Heart right ventricle (tissue), 16 donors: ENCODE results near the gene PCDHB13. TPM values are rescaled to one million over a fixed set of nuclear protein-coding genes. Genes with fewer than 3 reads are reported as not detected.
"Not testable (repeated sequence)": the region's sequence is repeated elsewhere in the genome, so short reads cannot be mapped to it uniquely, and the experiment has no call there.

Source experiments
- ATAC-seq, 8 donors: fragments of 200-7000 bp; cut with Tn5 transposase; one replicate each; pipeline ENCODE4 v1.9.1; 2020; ENCODE audit warnings: mild to moderate bottlenecking in 8 of 8, moderate library complexity in 8 of 8, moderate number of reproducible peaks in 1 of 8
- DNase-seq, 2 donors: peaks; one replicate each; pipeline ENCODE4 v3.0.0-alpha.2; 2020
- H3K27ac ChIP-seq, 10 donors: fragments of 200-600 bp; sonication (generic) in 2 of 10; one replicate each; pipeline versions ENCODE4 v1.5.0 to v1.8.0; 2020 to 2022; ENCODE audit warnings: mild to moderate bottlenecking in 3 of 10
- H3K27me3 ChIP-seq, 7 donors: fragments of 200-600 bp; one replicate each; pipeline ENCODE4 v1.8.0; 2021 to 2022; ENCODE audit warnings: mild to moderate bottlenecking in 2 of 7
- H3K36me3 ChIP-seq, 9 donors: fragments of 200-600 bp; sonication (generic) in 1 of 9; one replicate each; pipeline versions ENCODE4 v1.5.0 to v1.8.0; 2020 to 2022; ENCODE audit warnings: mild to moderate bottlenecking in 2 of 9
- H3K4me1 ChIP-seq, 9 donors: fragments of 200-600 bp; sonication (generic) in 1 of 9; one replicate each; pipeline versions ENCODE4 v1.5.0 to v1.8.0; 2020 to 2022; ENCODE audit warnings: mild to moderate bottlenecking in 4 of 9
- H3K4me3 ChIP-seq, 10 donors: fragments of 200-600 bp; sonication (generic) in 2 of 10; one replicate each; pipeline versions ENCODE4 v1.5.0 to v1.8.0; 2020 to 2022; ENCODE audit warnings: mild to moderate bottlenecking in 7 of 10, moderate library complexity in 2 of 10
- H3K9me3 ChIP-seq, 11 donors: fragments of 200-600 bp in 10 of 11; sonication (generic) in 2 of 11; one replicate each; pipeline versions ENCODE4 v1.5.0 to v1.8.0; 2013 to 2022; ENCODE audit warnings: mild to moderate bottlenecking in 2 of 11, control low read depth in 1 of 11, moderate library complexity in 1 of 11
- WGBS, 2 donors: extraction: QIAGEN DNeasy Blood & Tissue Kit; methylation state at CpG; one replicate each; pipeline ENCODE4 v1.1.7; 2013; ENCODE audit warnings: inconsistent platforms in 1 of 2; 5-methylcytosine and 5-hydroxymethylcytosine counted together
- intact Hi-C, 10 donors: fragments of 100-400 bp; cut with DNase I; formaldehyde crosslinking; loops; one replicate each; pipeline versions ENCODE4 v1.11.1 to v1.14.2; 2022
- long read RNA-seq, 3 donors: library from polyadenylated mRNA; unstranded; transcript quantifications; one replicate each; pipeline ENCODE4 v2.0.0, GENCODE V29; 2020 to 2021
- polyA plus RNA-seq, 2 donors: library from polyadenylated mRNA; stranded (reverse); fragments of 200-250 nt; gene quantifications; one replicate each; pipeline ENCODE4 v1.2.3, GENCODE V29; 2013
- total RNA-seq, 10 donors: library from RNA; stranded (reverse); fragmentation: NEBNext Ultra II Directional in 3 of 10; extraction: Animal tissue kit (Norgen Biotek cat#: 25700) in 3 of 10; gene quantifications; one replicate each; pipeline versions ENCODE4 v1.2.1 to v1.2.4, GENCODE V29; 2021 to 2023
- TF ChIP-seq, protein P1 (sequence below), 9 donors: fragments of 200-600 bp; sonication (generic) in 2 of 9; IDR thresholded peaks; one replicate each; pipeline versions ENCODE4 v1.5.0 to v1.8.0; 2021 to 2022; ENCODE audit warnings: antibody characterized with exemption in 9 of 9, mild to moderate bottlenecking in 5 of 9, moderate library complexity in 1 of 9
- donor health status: Arrhythmogenic right ventricular cardiomyopathy.
- donor health status: ischemic (EF 13 %, LVEDD 7.1; RV severe dilation, severe dysfunction).
- donor health status: healthy with polysubstance abuse.
- donor health status: DM: no; HTN: yes; CAD: no.
- donor health status: DM: no; HTN: no; CAD: no.
- donor health status: ischemic (EF 25% LVEDD 6.9; RV normal size, moderate dysfunction).
- donor health status: ischemic (EF 25% LVEDD 5.7; RV mildly dilated, moderate dysfunction).
- donor health status: healthy.
- donor health status: DM: yes; HTN: yes; CAD: no.
- donor health status: Ischemic cardiomyopathy.
- donor health status: ischemic (EF 35%, LVEDD 5.7; RV mildly dilated, moderate dysfunction).
- donor health status: nonischemic (EF 11% LVEDD 7.7; RV severe dilation, severe dysfunction).
- donor health status: DM: yes; HTN: yes; CAD: no.
- donor health status: PGD.
- donor health status: ischemic (EF 29% LVEDD 5.4; RV normal size, mild dysfunction).
- donor health status: nonischemic (EF 23%, LVEDD 6.1; RV moderate dilation, normal function).

Gene PCDHB13
- total RNA-seq, result 1 to 10 TPM; 2.7 to 5.4 (median 3.6) TPM
- polyA plus RNA-seq, result 1 to 10 TPM; 1.0 to 1.3 TPM
- long read RNA-seq, donor 1, full-length matches to known transcripts, result 1 of 1 reads
- long read RNA-seq, donor 1, partial matches to known transcripts, result 0 of 1 reads
- long read RNA-seq, donor 1, other reads (novel, unspliced or antisense), result 0 of 1 reads
- long read RNA-seq, donor 2, full-length matches to known transcripts, result 3 of 3 reads
- long read RNA-seq, donor 2, partial matches to known transcripts, result 0 of 3 reads
- long read RNA-seq, donor 2, other reads (novel, unspliced or antisense), result 0 of 3 reads
- long read RNA-seq, donor 3, full-length matches to known transcripts, result 7 of 7 reads
- long read RNA-seq, donor 3, partial matches to known transcripts, result 0 of 7 reads
- long read RNA-seq, donor 3, other reads (novel, unspliced or antisense), result 0 of 7 reads

DNA sequence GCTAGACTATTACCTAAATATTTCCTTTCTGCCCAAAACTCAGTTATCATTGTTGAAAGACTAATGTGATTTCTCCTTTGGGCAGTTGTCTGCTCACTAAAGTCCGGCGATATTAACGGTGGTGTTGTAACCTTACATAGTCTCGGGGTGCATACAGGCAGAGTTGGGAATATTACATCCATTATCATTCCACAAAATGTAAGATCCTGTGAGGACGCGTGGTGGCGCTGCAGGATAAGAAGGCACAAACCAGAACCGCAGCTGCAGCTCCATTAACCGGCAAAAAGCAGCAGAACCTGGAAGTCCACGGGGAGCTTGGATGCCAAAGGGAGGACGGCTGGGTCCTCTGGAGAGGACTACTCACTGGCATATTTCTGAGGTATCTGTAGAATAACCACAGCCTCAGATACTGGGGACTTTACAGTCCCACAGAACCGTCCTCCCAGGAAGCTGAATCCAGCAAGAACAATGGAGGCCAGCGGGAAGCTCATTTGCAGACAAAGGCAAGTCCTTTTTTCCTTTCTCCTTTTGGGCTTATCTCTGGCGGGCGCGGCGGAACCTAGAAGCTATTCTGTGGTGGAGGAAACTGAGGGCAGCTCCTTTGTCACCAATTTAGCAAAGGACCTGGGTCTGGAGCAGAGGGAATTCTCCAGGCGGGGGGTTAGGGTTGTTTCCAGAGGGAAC, at the start of gene PCDHB13:
TSS of gene PCDHB13 (plus strand) at position 264 of the 684 bp plus-strand sequence. CDS start at position 469, 205 bp downstream.
- Histone ChIP-seq H3K36me3 (peaks cover 0 to 18% (median 0%) of the 10 kb centered on the region in 9 donors), H3K27ac (peak within 1 kb of the TSS in 1 of 10 donors; percentile 34), H3K9me3 (peaks cover 0 to 93% (median 53%) of the 10 kb centered on the region in 11 donors), H3K4me3 (peak within 1 kb of the TSS in 9 of 10 donors; percentile 16 to 46 (median 38)), H3K27me3 (peaks cover 0 to 32% (median 10%) of the 10 kb centered on the region in 7 donors)
- intact Hi-C loops, result loop anchor here in 4 of 10 donors (10.0 kb wide), 2 partner anchors 201 to 351 kb away; partner anchors contain the start of genes PCDHGA10 (in 1 of the 4) and PCDHGB7 (in 1 of the 4)
- ATAC-seq (peak; percentile 49 to 91 (median 81)), DNase-seq (peak; percentile 42 to 58)
- 4 to 12% methylated on average over 13 of the region's 18 CpGs for WGBS, 2 donors
- H3K4me1 ChIP-seq, result not testable (repeated sequence)
- TF ChIP-seq, protein P1, sequence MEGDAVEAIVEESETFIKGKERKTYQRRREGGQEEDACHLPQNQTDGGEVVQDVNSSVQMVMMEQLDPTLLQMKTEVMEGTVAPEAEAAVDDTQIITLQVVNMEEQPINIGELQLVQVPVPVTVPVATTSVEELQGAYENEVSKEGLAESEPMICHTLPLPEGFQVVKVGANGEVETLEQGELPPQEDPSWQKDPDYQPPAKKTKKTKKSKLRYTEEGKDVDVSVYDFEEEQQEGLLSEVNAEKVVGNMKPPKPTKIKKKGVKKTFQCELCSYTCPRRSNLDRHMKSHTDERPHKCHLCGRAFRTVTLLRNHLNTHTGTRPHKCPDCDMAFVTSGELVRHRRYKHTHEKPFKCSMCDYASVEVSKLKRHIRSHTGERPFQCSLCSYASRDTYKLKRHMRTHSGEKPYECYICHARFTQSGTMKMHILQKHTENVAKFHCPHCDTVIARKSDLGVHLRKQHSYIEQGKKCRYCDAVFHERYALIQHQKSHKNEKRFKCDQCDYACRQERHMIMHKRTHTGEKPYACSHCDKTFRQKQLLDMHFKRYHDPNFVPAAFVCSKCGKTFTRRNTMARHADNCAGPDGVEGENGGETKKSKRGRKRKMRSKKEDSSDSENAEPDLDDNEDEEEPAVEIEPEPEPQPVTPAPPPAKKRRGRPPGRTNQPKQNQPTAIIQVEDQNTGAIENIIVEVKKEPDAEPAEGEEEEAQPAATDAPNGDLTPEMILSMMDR (IDR thresholded peaks at IDR 0.05), result peak in 8 of 9 donors; percentile 13 to 61 (median 47)

DNA sequence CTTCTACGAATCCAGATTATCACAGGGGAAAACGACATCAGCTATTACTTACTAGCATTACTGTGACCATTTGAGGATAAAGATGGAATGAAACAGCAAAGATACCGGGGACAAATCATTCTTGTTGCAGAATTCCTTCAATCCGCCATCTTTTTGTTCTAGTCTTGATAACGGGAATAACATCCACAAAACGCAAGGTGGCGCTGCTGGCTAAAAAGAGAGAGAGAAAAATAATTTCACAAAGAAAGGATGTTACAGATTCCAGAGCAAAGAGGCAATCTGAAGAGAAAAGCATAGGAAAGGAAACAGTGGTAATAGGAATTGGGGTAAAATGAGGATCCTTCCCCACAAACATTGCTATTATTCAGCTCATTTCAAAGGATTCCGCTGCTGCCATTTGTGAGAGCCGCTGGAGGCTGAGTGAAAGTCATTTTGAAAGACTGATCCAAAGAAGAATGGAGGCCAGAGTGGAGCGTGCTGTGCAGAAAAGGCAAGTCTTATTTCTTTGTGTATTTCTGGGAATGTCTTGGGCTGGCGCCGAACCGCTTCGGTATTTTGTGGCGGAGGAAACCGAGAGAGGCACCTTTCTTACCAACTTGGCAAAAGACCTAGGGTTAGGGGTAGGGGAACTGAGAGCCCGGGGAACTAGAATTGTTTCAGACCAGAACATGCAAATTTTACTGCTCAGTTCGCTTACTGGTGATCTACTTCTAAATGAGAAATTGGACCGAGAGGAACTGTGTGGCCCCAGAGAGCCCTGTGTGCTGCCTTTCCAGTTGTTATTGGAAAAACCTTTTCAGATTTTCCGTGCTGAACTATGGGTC, 41.1 kb upstream of the PCDHB13 start, which contains the start of gene PCDHB7:
TSS of gene PCDHB7 (plus strand) at position 264 of the 824 bp plus-strand sequence. CDS start at position 456, 192 bp downstream.
- peaks cover 0 to 58% (median 0%) of the 10 kb centered on the region in 11 donors for H3K9me3 ChIP-seq
- DNase-seq (peak in 1 of 2 donors; percentile 40), ATAC-seq (no peak)
- H3K4me1 ChIP-seq, result no peaks in the 10 kb centered on the region
- intact Hi-C loops, result no loop called here
- WGBS, 2 donors, result 28 to 30% methylated on average over 20 of the region's 20 CpGs
- H3K27ac ChIP-seq, result no peak within 1 kb of the TSS
- TF ChIP-seq, protein P1 (IDR thresholded peaks at IDR 0.05), result peak in 8 of 9 donors; percentile 22 to 62 (median 48)
- peaks cover 0 to 76% (median 37%) of the 10 kb centered on the region in 7 donors for H3K27me3 ChIP-seq
- peak within 1 kb of the TSS in 8 of 10 donors; percentile 6 to 43 (median 32) for H3K4me3 ChIP-seq
- no peaks in the 10 kb centered on the region for H3K36me3 ChIP-seq

DNA sequence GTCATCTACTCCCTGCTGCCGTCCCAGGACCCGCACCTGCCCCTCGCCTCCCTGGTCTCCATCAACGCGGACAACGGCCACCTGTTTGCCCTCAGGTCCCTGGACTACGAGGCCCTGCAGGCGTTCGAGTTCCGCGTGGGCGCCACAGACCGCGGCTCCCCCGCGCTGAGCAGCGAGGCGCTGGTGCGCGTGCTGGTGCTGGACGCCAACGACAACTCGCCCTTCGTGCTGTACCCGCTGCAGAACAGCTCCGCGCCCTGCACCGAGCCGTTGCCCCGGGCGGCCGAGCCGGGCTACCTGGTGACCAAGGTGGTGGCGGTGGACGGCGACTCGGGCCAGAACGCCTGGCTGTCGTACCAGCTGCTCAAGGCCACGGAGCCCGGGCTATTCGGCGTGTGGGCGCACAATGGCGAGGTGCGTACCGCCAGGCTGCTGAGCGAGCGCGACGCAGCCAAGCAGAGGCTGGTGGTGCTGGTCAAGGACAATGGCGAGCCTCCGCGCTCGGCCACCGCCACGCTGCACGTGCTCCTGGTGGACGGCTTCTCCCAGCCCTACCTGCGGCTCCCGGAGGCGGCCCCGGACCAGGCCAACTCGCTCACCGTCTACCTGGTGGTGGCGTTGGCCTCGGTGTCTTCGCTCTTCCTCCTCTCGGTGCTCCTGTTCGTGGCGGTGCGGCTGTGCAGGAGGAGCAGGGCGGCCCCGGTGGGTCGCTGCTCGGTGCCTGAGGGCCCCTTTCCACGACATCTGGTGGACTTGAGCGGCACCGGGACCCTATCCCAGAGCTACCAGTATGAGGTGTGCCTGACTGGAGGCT, 39.2 kb upstream of the PCDHB13 start:
- H3K27ac ChIP-seq, DNase-seq, intact Hi-C loops, H3K4me1 ChIP-seq, ATAC-seq, H3K36me3 ChIP-seq, H3K4me3 ChIP-seq: not testable (repeated sequence)
- Histone ChIP-seq H3K27me3 (peaks cover 0 to 73% (median 46%) of the 10 kb centered on the region in 7 donors), H3K9me3 (peaks cover 0 to 62% (median 0%) of the 10 kb centered on the region in 11 donors)
- WGBS, 2 donors, result 34 to 39% methylated on average over 55 to 79 of the region's 79 CpGs

DNA sequence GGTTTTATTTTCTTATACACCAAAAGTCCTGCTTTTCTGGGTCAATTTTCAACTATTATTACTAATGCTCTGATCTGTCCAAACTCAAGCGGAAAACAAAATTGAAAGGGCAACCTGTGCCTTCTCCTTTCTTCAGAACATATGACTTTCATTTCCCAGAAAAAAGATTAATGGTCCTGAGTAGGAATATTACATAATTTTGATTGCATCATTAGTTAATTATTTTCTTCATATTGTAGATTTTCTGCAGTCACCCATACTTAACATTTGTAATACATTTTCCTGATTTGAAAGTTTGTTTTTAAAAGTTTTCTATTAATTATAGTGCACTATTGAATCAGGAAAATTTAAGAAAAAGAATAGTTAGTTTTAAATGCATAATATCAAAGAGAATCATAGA, 37.8 kb upstream of the PCDHB13 start:
- no peak for ATAC-seq
- intact Hi-C loops, result no loop called here
- peaks cover 0 to 74% (median 0%) of the 10 kb centered on the region in 11 donors for H3K9me3 ChIP-seq

More for the DNA sequence above, 37.8 kb upstream of the PCDHB13 start:
- no peak for DNase-seq
- 67 to 69% methylated on average over 1 of the region's 1 CpG for WGBS, 2 donors
- H3K36me3 ChIP-seq, result no peaks in the 10 kb centered on the region
- no peaks in the 10 kb centered on the region for H3K4me1 ChIP-seq
- no peak overlapping the region for H3K27ac ChIP-seq
- H3K4me3 ChIP-seq, result no peak overlapping the region
- peaks cover 0 to 73% (median 55%) of the 10 kb centered on the region in 7 donors for H3K27me3 ChIP-seq
- TF ChIP-seq, protein P1 (IDR thresholded peaks at IDR 0.05), result no peak
